ENCODE data around the gene KDF1.
A peak's percentile ranks its signal among the peaks of the same experiment; 100 is the strongest.
"Not testable (repeated sequence)": the region's sequence is repeated elsewhere in the genome, so short reads cannot be mapped to it uniquely, and the experiment has no call there.

KDF1 gene

DNA sequence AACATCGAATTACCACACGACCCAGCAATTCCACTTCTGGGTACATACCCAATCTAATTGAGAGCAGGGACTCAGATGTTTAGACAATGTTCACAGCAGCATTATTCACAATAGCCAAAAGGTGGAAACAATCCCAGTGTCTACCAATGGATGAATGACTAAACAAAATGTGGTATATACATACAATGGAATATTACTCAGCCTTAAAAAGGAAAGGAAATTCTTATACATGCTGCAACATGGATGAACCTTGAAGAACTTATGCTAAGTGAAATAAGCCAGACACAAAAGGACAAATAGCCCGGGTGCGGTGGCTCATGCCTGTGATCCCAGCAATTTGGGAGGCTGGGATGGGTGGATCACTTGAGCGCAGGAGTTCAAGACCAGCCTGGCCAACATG, 6.9 kb downstream of the KDF1 start:
- DNase-seq, result no peak

DNA sequence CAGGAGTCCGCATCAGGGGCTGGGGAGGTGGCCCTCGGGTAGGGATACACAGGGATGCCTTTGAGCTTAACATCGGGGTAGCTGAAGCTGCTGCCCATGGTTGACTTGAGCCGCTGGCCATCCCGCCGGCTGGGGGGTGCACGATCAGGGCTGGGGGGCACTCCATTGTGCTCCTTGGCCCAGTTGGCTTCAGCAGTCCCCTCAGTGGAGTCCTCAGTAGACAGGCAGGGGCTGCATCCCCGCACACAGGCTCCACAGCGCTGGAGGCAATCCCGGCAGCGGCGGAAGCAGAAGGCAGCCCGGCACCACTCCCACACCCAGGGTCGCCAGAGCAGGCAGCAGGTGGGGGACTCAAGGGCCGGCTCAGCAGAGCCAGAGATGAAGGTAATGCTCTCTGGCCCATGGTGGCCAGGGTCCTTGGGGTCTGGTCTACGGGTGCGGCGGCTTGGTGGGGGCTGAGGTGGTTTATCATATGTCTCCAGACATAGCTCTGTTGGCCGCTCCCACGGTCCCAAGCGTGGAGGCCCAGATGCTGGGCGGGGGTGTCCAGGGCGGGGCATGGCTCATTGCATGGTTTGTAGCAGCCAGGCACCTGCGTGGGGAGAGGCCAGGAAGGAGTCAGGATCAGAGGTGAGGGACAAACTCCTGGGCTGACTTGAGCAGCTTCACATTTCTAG, 8.3 kb downstream of the KDF1 start:
- no peak for DNase-seq

DNA sequence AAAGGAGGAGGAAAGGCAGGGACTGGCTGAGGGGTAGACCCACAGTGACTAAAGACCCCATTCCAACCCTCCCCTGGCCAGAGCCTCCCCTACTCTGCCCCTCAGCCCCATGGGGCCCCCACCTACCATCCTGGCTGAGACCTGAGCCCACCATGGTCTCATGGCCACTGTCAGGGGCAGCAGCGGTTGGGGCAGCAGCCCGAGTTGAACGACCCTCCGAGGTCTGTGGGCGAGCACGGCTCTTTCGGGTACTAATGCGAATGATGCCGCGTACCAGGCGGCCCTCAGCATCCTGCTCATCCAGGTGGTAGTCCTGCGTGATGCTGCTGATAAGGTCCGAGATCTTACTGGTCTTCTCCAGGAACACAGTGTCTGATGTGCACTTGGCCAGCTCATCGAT, 9.1 kb downstream of the KDF1 start:
- no peak for DNase-seq

GRCh38 chr1:26950602-26951001, 9.7 kb downstream of the KDF1 start:
- no peak for DNase-seq

DNA sequence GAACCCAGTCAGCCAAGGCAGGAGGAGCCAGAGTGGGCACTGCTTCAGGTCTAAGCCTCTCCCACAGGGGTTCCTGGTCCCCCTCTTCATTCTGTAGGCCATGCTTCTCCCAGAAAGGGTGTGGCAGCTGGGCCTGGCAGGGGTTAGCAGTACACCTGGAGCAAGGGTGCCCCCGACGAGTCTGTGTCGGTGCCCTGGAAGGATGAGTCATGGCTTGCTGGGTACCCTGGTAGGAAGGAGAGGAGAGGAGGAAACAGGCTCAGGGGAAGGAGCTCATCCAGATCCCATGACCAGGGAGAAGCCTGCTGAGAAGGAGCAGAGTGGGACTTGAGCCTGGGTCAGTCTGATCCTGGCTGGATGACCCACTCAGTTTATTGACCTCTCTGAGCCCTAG, 10.3 kb downstream of the KDF1 start:
- no peak for DNase-seq

- DNase-seq, result no peak
Observed at GRCh38 chr1:26949266-26949925, 10.9 kb downstream of the KDF1 start.

- DNase-seq, result not testable (repeated sequence)
Observed at GRCh38 chr1:26948725-26949057, 11.6 kb downstream of the KDF1 start.

DNA sequence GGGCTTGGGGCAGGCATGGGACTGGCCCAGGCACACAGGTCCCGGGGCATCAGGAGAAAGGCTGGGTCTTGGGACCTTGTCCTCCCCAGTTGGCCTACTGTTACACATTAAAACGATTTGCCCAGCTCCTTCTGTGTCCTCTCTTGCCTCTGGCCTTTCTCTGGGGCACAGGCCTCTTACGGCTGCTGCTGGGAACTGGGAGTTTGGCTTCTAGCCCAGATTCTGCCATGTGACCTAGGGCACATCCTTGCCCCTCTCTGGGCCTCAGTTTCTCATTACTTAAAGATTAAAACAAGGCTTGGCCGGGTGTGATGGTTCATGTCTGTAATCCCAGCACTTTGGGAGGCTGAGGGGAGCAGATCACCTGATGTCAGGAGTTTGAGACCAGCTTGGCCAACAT, 14.0 kb downstream of the KDF1 start:
- no peak for DNase-seq

- no peak for DNase-seq
Observed at GRCh38 chr1:26945728-26946127, 14.5 kb downstream of the KDF1 start.

DNA sequence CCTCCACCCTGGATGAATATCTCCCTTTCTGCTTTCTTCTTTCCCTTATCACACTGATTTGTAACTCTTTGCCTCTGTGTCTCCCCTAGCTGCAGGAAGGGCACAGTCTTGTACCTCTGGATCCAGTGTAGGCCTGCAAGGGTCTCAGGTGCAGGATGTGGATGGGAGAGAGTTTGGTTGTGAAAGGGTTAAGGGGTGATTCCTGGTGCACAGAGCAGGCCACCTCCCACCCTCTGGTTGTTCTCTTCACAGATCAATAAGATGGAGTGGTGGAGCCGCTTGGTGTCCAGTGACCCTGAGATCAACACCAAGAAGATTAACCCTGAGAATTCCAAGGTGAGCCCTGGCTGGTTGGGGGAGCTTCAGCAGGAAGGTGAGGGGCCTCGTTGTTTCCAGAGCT, 15.1 kb downstream of the KDF1 start:
- DNase-seq, result no peak

DNA sequence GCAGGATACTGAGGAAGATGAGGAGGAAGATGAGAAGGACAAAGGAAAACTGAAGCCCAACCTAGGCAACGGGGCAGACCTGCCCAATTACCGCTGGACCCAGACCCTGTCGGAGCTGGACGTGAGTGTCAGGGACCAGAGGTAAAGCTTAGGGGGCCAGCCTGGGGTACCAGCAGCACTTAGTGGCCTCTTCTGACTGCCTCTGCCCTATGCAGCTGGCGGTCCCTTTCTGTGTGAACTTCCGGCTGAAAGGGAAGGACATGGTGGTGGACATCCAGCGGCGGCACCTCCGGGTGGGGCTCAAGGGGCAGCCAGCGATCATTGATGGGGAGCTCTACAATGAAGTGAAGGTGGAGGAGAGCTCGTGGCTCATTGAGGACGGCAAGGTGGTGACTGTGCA, 17.6 kb downstream of the KDF1 start:
- DNase-seq, result no peak

GRCh38 chr1:26941311-26941710, 19.0 kb downstream of the KDF1 start:
- no peak for DNase-seq

- no peak for DNase-seq
Observed at GRCh38 chr1:26938659-26939025, 21.6 kb downstream of the KDF1 start.

DNA sequence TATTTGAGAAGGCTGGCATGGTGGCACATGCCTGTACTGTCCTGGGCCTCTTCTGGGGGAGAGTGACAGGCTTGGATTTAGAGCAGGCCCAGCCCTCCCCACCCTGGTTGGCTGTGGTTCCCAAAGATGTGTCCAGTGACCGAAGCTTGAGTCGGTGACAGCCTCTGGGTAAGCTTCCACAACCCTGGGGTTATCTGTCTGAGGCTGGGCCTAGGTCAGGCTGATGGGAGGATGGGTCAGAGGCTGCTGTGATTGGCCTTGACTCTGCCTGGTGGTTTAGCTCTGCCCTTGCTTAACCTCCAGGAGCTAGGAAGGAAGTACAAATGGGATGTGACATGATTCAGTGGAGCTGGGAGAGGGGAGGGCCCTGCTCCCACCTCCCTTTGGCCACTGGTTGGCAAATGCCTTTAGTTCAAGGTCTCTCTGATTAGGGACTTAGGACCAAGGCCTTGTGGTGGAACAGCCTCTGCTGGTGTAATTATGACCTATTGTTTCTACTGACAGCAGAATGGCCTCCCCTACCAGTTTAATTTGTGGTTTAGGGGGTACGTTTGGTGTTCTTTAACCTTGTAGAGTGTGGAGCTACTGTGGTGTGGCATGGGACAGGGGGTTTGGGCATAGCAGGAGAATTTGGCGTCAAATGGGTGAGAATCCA, 22.1 kb downstream of the KDF1 start:
- no peak for DNase-seq

DNA sequence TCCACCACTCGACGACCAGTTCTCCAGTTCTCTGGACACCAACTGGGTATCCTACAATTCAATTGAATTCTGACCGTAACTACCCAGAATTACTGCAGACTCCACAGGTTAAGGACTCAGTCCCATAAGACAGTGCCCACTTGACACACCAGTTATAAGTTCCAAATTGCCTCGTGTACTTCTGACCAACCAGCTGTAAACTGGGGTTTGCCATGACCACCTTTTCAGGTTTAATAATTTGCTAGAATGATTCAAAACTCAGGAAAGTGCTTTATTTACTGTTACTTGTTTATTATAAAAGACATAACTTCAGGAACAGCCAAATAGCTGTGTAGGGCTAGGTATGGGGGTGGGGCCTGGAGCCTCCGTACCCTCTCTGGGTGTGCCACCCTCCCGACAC, 23.4 kb downstream of the KDF1 start:
- DNase-seq, result no peak

DNA sequence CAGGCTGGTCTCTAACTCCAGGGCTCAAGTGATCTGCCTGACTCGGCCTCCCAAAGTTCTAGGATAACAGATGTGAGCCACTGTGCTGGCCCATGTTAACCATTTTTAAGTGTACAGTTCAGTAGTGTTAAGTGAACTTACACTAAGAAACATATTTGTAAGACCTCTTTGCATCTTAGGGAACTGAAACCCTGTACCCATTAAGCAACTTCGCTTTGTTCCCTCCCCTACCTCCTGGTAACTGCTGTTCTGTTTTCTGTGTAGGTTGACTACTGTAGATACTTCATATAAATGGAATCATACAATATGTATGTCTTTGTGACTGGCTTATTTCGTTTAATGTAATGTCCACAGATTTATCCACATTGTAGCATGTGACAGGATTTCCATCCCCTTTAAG, 27.7 kb downstream of the KDF1 start:
- DNase-seq, result no peak

DNA sequence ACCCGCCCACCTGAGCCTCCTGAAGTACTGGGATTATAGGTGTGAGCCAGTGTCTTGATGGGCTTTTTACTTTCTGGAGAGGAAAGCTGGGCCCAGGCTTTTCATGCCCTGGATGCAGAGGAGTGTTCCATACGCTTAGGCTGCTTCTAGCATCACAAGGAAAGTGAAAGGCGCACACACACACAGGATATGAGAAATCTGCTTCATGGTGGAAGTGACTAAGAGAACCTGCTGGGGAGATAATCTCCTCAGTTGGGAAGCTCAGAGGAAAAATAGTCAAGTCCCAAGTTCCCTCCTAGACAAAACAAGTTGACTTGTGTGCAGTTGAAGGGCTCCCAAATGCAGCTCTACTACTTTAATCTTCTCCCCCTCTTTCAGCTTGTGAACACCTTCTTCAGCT, 36.6 kb downstream of the KDF1 start:
- DNase-seq, result no peak

GRCh38 chr1:26922901-26923300, 37.4 kb downstream of the KDF1 start:
- DNase-seq, result no peak

DNA sequence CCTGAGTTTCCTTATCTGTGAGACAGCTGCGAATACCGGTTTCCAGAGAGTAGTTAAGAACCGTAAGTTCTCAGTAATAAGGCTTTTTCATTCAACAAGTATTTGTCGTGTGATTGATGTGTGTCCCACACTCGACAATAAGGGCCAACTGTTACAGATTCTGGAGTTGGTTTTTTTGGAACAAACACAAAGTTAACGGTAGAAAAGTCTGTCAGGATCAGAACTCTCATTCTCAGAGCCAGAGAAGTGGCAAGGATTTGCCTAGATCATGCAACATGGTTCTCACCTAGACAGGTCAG, 37.9 kb downstream of the KDF1 start:
- no peak for DNase-seq

DNA sequence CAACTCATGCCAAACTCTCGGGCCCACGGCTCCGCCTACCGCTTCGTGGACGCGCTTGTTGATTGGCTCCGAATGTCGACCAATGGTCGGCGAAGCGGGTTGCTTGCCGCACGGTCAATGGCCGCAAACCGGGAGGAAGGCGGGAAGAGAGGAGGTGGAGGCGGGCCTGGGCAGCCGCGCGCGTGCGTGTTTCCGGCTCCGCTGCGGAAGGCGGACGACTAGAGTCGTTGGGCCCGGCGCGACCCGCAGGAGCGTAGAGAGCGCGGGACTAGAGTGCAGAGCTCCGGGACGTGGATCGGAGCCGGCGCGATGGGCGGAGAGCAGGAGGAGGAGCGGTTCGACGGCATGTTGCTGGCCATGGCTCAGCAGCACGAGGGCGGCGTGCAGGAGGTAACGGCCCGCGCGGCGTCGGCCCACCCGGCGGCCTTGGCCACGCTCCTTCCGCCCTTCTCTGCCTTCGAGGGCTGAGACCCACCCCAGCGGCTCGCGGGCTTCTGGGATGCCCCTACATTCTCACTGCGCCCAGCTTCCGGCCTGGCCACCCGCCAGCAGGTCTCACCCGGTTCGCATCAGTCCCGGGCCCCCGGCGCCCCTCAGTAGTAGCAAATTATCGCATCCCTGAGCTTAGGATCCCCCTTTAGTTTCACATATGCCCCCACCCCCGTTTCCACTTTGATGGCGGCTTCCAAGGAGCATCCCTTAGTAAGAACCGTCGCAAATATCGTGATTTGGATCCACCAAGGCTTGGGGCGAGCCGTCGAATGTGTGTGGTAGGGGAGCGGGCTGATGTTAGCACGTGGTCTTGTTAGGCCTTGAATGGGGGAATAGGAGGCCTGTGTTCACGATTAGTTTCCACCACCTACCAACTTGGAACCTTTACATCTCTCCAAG, 38.5 kb downstream of the KDF1 start, which contains the start of gene NUDC:
Gene NUDC (plus strand): TSS at position 204 of the 891 bp plus-strand sequence. CDS start 106 bp downstream, at position 310.
- peak; percentile 93 for DNase-seq

- no peak for DNase-seq
Observed at GRCh38 chr1:26921126-26921539, 39.1 kb downstream of the KDF1 start.

DNA sequence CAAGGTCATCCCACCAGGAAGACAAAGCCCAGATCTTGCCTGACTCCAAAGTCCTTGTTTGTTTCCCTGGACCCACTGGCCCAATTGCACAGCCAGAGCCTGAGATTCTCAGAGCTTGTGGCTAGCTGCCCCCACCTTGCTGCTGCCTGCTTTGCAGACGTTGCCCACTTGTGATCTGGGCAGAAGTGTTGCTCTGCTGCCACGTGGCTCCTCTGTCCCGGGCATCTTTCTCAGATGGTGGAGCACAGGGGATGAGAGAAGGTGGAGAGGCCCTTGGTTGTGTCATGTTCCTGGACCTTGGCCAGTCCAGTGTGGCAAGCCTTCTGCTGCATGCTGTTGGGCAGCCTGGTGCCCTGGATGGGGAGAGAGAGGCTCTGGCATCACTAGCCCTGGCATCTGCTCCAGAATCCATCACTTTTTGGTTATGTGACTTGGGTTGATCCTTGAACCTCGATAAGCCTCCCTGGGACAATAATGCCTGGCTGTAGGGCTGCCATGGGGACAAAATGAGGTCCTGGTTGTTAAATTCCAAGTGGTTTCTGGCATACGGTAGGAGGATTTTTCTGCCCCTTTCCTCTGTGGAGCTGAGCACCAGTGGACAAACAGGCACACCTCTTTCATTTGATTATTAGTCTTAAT, 44.9 kb downstream of the KDF1 start:
- DNase-seq, result no peak

All from activated CD4-positive, alpha-beta T cell treated with anti-CD3 and anti-CD28 coated beads, Interleukin-2, amount 50 U/mL, for 1 hour (primary cell).